Left ventricle myocardium superior (tissue), 1 donor: ENCODE data around the gene NEXN. TPM values are rescaled to one million over a fixed set of nuclear protein-coding genes. Genes with fewer than 3 reads are reported as not detected.

Experiments used
- ATAC-seq: fragments of 200-7000 bp; cut with Tn5 transposase; one replicate; pipeline ENCODE4 v1.9.1; 2020; ENCODE audit warnings: mild to moderate bottlenecking, moderate library complexity
- DNase-seq: peaks from one replicate; pipeline ENCODE4 v3.0.0-alpha.2; 2020
- intact Hi-C: fragments of 100-400 bp; cut with micrococcal nuclease; formaldehyde crosslinking; loops from one replicate; pipeline ENCODE4 v1.11.0; 2022
- total RNA-seq: library from RNA; stranded (reverse); fragmentation: NEBNext Ultra II Directional; extraction: Animal tissue kit (Norgen Biotek cat#: 25700); gene quantifications from one replicate; pipeline ENCODE4 v1.2.1, GENCODE V29; 2021
- donor health status: DM: no; HTN: yes; CAD: no; lungs with severe emphysema.

NEXN gene
- total RNA-seq, 1 donor from 2014 or later, result 365 TPM

- ATAC-seq, result no peak
- intact Hi-C loops, result no loop called here
- no peak for DNase-seq
Measured at GRCh38 chr1:77986810-77987209, 98.4 kb downstream of the NEXN start.

- intact Hi-C loops, result no loop called here
- ATAC-seq, result peak; percentile 33
- DNase-seq, result no peak
Measured at GRCh38 chr1:77987919-77988318, 99.5 kb downstream of the NEXN start.

- intact Hi-C loops, result no loop called here
- no peak for DNase-seq
Measured at GRCh38 chr1:77989744-77990143, 101.3 kb downstream of the NEXN start.

GRCh38 chr1:77990629-77991204, 102.3 kb downstream of the NEXN start:
- intact Hi-C loops, result no loop called here
- ATAC-seq (no peak), DNase-seq (no peak)

More at GRCh38 chr1:77989744-77990143, 101.3 kb downstream of the NEXN start:
- ATAC-seq, result no peak

- intact Hi-C loops, result no loop called here
- DNase-seq (no peak), ATAC-seq (no peak)
Measured at GRCh38 chr1:77991638-77992037, 103.2 kb downstream of the NEXN start.

Other genes with a start within 250 kb of the NEXN start
- gene ZZZ3, start 206.0 kb upstream of the NEXN start, total RNA-seq, result 34.9 TPM
- gene USP33, start 128.8 kb upstream of the NEXN start, total RNA-seq, result 29.0 TPM
- gene MIGA1, start 109.0 kb upstream of the NEXN start, total RNA-seq, result 9.7 TPM
- 50.7 TPM for gene FUBP1, start 90.4 kb downstream of the NEXN start, total RNA-seq
- 99.4 TPM for gene DNAJB4, start 116.3 kb downstream of the NEXN start, total RNA-seq
- gene GIPC2, start 157.3 kb downstream of the NEXN start, total RNA-seq, result 4.9 TPM